ENCODE results near the gene CNIH1.

The CNIH1 gene

DNA sequence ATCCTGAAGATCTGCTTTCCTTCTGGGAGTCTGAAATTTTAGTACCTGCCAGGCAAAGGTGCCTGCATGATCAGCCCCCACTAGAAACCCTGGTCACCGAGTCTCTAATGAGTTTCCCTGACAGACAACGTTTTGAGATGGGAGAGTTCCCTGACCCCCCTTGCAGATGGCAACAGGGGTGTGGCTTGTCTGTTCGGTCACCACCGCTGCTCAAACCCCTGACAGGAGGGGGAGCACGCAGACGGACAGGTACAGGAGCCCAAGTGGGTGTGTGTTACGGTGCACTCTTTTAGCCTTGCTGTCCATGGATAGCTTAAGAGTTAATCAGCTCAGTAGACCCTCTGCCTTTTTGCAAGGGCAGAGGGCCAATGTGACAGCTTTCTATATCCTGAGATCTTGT, 63.7 kb downstream of the CNIH1 start:
- DNase-seq: no peak

DNA sequence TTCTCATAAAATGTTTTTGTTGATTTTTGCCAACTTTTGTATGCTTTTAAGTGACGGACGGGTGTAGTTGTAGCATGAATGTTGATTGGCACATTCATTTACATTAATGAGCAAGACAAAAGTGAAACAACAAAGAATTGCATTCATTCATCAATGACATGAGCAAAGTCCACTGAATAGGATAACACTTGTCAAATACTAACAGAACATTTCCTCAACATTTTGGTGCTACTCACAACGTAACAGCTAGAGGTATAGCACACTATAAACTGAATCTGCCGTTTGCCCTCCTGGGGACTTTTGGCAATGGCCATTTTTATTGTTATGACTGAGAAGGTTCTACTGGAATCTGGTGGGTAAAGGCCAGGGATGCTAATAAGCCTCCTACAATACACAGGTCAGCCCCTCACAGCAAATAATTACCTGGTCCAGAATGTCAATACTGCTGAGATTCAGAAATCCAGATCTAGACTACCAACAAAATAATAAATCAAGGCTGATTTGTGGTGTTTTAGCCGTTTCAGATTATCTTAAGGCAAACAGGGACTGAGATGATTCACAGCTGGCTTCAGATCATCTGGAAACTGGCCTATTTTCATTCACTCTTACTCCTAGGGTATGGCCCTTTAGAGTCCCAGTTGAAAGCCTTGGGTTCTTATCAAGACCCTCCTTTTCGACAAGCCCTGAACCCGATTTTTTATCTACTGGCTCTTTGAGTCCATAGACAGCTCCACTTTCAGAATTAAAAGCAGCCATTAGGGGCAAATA, 66.9 kb downstream of the CNIH1 start:
- DNase-seq: no peak
